Suprapubic skin (tissue), 4 donors: ENCODE results near the gene KIAA1671. TPM values are rescaled to one million over a fixed set of nuclear protein-coding genes. Genes with fewer than 3 reads are reported as not detected.

ENCODE experiments used
- DNase-seq, 2 donors: peaks; one replicate each; pipeline ENCODE4 v3.0.0-alpha.2; 2019; ENCODE audit warnings: low spot score in 2 of 2
- H3K27ac ChIP-seq: fragments of 200-600 bp; sonication (generic); one replicate; pipeline ENCODE4 v1.5.1; 2019
- H3K27me3 ChIP-seq: fragments of 200-600 bp; sonication (generic); one replicate; pipeline ENCODE4 v1.5.1; 2019
- H3K36me3 ChIP-seq: fragments of 200-600 bp; sonication (generic); one replicate; pipeline ENCODE4 v1.5.1; 2019
- H3K4me1 ChIP-seq: fragments of 200-600 bp; sonication (generic); one replicate; pipeline ENCODE4 v1.5.1; 2019
- H3K4me3 ChIP-seq: fragments of 200-600 bp; sonication (generic); one replicate; pipeline ENCODE4 v1.5.1; 2019; ENCODE audit warnings: mild to moderate bottlenecking
- H3K9me3 ChIP-seq: fragments of 200-600 bp; sonication (generic); one replicate; pipeline ENCODE4 v1.5.1; 2019
- EP300 ChIP-seq: sonication (generic); formaldehyde crosslinking; IDR thresholded peaks from one replicate; pipeline ENCODE4 v1.6.1; 2017; ENCODE audit warnings: antibody characterized with exemption
- POLR2A ChIP-seq, 2 donors: fragments of 450-650 bp; IDR thresholded peaks; one replicate each; pipeline ENCODE4 v1.6.1; 2017; ENCODE audit warnings: antibody characterized with exemption in 2 of 2, mild to moderate bottlenecking in 2 of 2, moderate library complexity in 2 of 2
- POLR2AphosphoS5 ChIP-seq, 3 donors: sonication (generic); formaldehyde crosslinking; IDR thresholded peaks; one replicate each; pipeline ENCODE4 v1.6.1; 2017; ENCODE audit warnings: antibody characterized with exemption in 3 of 3
- WGBS: methylation state at CpG from one replicate; pipeline ENCODE4 v1.1.5; 2018; 5-methylcytosine and 5-hydroxymethylcytosine counted together
- total RNA-seq, 4 donors: library from RNA; depleted of rRNA; stranded (reverse); fragments of >200 nt; gene quantifications; one replicate each; pipeline ENCODE4 v1.1.0, GENCODE V29; 2016
- TF ChIP-seq, protein P1 (sequence below), 2 donors: fragments of 200-600 bp in 1 of 2; fragments of 450-650 bp in 1 of 2; sonication (generic) in 1 of 2; IDR thresholded peaks; one replicate each; pipeline ENCODE4 v1.5.1; 2016 to 2019; ENCODE audit warnings: antibody characterized with exemption in 2 of 2, mild to moderate bottlenecking in 1 of 2, moderate library complexity in 1 of 2

Gene KIAA1671
- total RNA-seq, 4 donors from 2014 or later: 74.4 to 116 (median 97.0) TPM

DNA sequence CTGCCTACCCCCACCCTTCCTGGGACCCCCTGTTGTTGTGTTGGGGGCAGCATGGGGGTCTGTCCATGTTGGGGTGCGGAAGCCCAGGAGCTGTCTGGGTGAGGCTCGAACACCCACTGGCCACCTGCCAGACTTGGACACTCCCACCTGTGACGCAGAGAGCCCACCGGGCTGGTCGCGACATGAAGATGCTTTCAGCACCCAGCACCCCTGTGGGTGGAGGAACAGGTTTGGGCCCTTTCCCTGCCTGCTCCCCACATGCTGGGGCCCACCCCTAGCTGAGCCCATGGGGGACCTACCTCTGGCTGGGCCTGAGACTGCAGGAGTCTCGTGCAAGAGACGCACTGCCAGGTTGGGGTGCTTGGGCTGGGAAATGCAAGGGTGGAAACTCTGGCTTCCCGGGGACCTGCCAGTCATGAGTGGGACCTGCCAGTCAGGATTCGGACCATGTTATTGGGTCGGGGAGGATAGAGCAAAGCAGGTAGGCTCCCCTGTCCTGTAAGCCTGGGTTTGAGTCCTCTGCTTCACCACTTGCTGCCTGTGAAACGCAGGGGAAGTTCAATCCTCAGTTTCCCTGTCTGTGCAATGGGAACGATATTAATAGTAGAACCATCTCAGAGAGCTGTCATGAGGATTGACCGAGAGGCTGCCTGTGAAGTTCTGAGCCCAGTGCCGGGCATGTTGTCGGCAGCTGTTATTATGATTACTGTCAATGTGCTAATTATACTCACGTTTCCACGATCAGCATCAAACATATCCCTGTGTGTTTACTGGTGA lies 24.1 kb downstream of the KIAA1671 start:
- H3K4me3 ChIP-seq: peak overlapping the region; percentile 24
- no peaks in the 10 kb centered on the region for H3K36me3 ChIP-seq
- H3K27me3 ChIP-seq: no peaks in the 10 kb centered on the region
- TF ChIP-seq POLR2AphosphoS5 (IDR thresholded peaks at IDR 0.05) (no peak), EP300 (no peak)
- peak in 1 of 2 donors; percentile 85 for DNase-seq
- WGBS: 44% methylated on average over 17 of the region's 18 CpGs
- no peaks in the 10 kb centered on the region for H3K9me3 ChIP-seq
- peaks cover 57% of the 10 kb centered on the region for H3K4me1 ChIP-seq
- peak overlapping the region; percentile 96 for H3K27ac ChIP-seq

DNA sequence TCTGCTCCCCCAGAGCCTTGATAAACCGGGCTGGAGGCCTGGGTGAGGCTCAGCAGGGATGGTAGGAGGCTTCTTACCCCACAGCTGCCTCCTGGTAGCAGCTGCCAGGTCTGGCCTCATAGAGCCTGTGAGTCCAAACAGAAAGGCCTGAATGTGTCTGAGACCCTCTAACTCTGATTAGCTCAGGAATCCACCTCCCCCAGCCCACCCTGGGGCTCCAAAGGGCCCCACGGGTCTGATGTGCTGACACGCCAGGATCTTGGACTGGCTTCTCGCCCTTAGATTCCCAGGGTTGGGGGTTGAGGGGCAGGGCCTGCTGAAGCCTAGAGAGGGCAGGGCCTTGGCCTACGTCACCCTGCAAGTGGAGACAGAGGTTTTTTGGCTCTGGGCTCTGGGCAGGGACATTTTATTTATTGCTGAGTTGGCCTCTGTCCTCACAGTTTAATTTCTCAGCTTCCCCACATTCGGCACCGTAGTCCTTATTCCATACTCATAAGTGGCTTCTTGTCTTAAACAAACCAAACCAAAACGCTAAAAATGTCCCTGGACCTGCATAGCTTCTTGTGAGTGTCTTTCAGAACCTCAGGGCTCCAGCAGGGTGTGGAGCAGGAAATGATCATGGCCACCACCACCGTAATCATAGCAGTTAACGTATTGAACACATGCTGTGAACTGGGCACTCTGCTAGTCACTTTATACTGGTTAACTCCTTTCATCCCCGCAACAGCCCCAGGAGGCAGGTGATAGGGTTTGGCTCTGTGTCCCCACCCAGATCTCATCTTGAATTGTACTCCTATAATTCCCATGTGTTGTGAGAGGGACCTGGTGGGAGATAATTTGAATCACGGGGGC lies 25.1 kb downstream of the KIAA1671 start:
- Histone ChIP-seq H3K4me3 (peak overlapping the region; percentile 9), H3K27ac (peak overlapping the region; percentile 96), H3K36me3 (no peaks in the 10 kb centered on the region), H3K9me3 (no peaks in the 10 kb centered on the region), H3K27me3 (no peaks in the 10 kb centered on the region), H3K4me1 (peaks cover 66% of the 10 kb centered on the region)
- peak in 1 of 2 donors; percentile 86 for DNase-seq
- TF ChIP-seq, protein P1, sequence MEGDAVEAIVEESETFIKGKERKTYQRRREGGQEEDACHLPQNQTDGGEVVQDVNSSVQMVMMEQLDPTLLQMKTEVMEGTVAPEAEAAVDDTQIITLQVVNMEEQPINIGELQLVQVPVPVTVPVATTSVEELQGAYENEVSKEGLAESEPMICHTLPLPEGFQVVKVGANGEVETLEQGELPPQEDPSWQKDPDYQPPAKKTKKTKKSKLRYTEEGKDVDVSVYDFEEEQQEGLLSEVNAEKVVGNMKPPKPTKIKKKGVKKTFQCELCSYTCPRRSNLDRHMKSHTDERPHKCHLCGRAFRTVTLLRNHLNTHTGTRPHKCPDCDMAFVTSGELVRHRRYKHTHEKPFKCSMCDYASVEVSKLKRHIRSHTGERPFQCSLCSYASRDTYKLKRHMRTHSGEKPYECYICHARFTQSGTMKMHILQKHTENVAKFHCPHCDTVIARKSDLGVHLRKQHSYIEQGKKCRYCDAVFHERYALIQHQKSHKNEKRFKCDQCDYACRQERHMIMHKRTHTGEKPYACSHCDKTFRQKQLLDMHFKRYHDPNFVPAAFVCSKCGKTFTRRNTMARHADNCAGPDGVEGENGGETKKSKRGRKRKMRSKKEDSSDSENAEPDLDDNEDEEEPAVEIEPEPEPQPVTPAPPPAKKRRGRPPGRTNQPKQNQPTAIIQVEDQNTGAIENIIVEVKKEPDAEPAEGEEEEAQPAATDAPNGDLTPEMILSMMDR (IDR thresholded peaks at IDR 0.05): no peak
- TF ChIP-seq POLR2AphosphoS5 (IDR thresholded peaks at IDR 0.05): no peak
- TF ChIP-seq EP300: no peak
- TF ChIP-seq POLR2A (IDR thresholded peaks at IDR 0.05): no peak
- 16% methylated on average over 10 of the region's 12 CpGs for WGBS

DNA sequence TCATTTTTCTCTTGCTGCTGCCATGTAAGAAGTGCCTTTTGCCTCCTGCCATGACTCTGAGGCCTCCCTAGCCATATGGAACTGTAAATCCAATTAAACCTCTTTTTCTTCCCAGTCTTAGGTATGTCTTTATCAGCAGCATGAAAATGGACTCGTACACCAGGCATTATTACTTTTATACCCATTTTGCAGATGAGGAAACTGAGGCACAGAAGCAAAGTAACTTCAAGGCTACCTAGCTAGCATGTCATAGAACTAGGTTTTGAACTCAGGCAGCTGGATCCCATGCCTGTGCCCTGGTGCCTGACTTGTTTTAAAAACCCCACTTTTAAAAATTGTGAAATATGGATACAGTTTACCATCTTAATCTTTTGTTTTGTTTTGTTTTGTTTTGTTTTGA lies 25.8 kb downstream of the KIAA1671 start:
- Histone ChIP-seq H3K4me1 (peaks cover 70% of the 10 kb centered on the region), H3K27me3 (no peaks in the 10 kb centered on the region), H3K9me3 (no peaks in the 10 kb centered on the region), H3K36me3 (no peaks in the 10 kb centered on the region), H3K27ac (peak overlapping the region; percentile 96), H3K4me3 (no peak overlapping the region)
- WGBS: 93% methylated on average over 1 of the region's 1 CpG
- DNase-seq: no peak
- TF ChIP-seq POLR2AphosphoS5 (IDR thresholded peaks at IDR 0.05) (no peak), EP300 (no peak)
- TF ChIP-seq, protein P1 (IDR thresholded peaks at IDR 0.05): no peak

DNA sequence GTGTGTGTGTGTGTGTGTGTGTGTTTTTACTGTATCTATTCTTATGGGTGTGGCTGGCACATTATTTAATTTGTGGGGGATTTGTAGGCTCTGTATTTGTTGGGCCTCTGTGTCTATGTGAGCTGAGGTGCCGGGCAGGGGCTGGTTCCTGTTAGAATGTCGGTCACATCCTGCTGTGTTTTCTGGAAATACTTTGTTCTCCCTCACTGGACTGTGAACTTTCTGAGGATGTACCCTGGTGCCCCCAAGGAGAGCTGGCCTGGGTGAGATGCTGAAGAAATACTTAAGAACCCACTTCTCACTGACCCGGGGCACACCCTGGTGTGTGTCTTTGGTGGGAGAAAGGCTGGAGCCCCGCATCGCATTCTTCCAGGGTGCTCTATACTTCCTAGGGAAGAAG lies 28.6 kb downstream of the KIAA1671 start:
- DNase-seq: no peak
- 86% methylated on average over 5 of the region's 5 CpGs for WGBS

DNA sequence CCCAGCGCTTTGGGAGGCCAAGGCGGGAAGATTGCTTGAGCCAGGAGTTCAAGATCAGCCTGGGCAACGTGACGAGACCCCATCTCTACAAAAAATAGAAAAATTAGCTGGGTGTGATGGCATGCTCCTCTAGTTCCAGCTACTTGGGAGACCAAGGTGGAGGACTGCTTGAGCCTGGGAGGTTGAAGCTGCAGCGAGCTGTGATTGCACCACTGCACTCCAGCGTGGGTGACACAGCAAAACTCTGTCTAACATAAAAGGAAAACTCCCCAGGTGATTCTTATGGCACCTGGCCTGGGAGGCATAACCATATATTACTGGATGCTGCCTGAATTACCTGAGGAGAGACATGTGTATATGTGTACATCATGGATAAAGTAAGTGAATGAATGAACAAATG lies 29.1 kb downstream of the KIAA1671 start:
- Histone ChIP-seq H3K4me3 (no peak overlapping the region), H3K27me3 (no peaks in the 10 kb centered on the region), H3K4me1 (peaks cover 52% of the 10 kb centered on the region), H3K36me3 (no peaks in the 10 kb centered on the region), H3K27ac (peak overlapping the region; percentile 22), H3K9me3 (no peaks in the 10 kb centered on the region)
- 83% methylated on average over 6 of the region's 6 CpGs for WGBS
- TF ChIP-seq EP300: no peak
- TF ChIP-seq, protein P1 (IDR thresholded peaks at IDR 0.05): no peak
- no peak for TF ChIP-seq POLR2A (IDR thresholded peaks at IDR 0.05)
- no peak for TF ChIP-seq POLR2AphosphoS5 (IDR thresholded peaks at IDR 0.05)
- DNase-seq: no peak

More for the DNA sequence above, 28.6 kb downstream of the KIAA1671 start:
- H3K36me3 ChIP-seq: no peaks in the 10 kb centered on the region
- peaks cover 56% of the 10 kb centered on the region for H3K4me1 ChIP-seq
- no peaks in the 10 kb centered on the region for H3K9me3 ChIP-seq
- no peak for TF ChIP-seq EP300
- TF ChIP-seq POLR2A (IDR thresholded peaks at IDR 0.05): no peak
- TF ChIP-seq POLR2AphosphoS5 (IDR thresholded peaks at IDR 0.05): no peak
- no peak overlapping the region for H3K4me3 ChIP-seq
- H3K27ac ChIP-seq: peak overlapping the region; percentile 22
- H3K27me3 ChIP-seq: no peaks in the 10 kb centered on the region
